ENCODE results near the gene C18orf63.

Gene C18orf63

GRCh38 chr18:74381621-74382295 is 66.1 kb downstream of the C18orf63 start:
- DNase-seq: no peak

DNA sequence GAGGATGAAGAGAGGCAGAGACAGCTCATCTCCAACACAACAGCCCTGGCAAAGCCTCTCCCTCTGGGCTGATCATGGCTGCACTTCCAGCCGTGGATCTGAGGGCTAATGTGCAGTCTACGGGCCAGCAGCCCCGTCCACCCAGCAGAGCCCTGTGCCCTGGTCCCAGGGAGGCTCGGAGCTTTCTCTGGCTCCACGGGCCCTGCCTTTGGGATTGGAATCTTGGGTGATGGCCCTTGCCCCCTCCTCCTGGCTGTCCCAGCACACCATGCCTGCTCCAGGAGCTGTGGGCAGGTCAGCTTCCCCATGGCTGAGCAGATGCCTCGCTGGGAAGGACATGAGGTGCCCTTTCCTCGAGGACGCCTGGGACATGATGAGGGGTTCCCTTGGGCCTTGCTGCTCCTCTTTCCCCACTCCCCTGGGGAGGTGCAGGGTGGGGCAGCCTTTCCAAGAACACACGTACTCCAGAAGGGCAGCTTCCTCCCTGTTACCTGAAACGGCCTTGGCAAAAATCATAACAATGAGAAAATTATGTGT is 66.9 kb downstream of the C18orf63 start:
- no peak for DNase-seq

DNA sequence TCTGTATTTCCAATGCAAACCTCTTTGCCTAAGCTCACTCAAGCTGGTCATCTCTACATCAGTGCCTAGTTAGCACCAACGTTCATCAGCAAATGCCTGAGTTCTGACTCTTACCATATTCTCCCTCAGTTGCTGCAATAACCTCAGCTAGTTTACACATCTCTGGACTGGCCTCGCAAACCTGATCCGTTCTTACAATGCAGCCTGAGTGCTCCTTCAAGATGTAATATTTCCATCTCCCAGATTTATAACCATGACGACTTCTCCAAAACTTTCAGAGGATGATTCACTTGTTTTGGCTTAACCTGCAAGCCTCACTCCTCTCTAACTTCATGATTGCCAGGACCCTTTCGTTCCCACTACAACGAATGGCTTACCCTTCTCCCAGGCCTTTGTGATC is 71.7 kb downstream of the C18orf63 start:
- no peak for DNase-seq

DNA sequence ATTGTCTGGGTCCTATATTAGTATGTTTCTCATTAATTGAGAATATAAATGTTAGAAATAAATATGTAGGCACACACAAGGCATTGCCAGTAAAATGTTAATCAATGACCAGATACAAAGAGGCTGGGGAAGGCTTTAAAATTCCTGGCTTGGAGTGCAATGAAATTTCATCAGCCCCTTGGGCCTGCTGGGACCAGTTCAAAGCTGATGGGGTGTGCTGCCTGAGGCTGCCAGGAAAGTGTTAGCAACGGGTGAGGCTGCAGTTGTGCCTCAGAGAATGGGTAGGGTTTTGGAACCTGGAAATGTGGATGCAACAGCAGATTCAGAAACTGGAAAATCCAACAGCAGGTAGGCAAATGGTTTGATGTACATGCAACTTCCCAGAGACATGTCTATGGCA is 72.6 kb downstream of the C18orf63 start:
- DNase-seq: no peak

DNA sequence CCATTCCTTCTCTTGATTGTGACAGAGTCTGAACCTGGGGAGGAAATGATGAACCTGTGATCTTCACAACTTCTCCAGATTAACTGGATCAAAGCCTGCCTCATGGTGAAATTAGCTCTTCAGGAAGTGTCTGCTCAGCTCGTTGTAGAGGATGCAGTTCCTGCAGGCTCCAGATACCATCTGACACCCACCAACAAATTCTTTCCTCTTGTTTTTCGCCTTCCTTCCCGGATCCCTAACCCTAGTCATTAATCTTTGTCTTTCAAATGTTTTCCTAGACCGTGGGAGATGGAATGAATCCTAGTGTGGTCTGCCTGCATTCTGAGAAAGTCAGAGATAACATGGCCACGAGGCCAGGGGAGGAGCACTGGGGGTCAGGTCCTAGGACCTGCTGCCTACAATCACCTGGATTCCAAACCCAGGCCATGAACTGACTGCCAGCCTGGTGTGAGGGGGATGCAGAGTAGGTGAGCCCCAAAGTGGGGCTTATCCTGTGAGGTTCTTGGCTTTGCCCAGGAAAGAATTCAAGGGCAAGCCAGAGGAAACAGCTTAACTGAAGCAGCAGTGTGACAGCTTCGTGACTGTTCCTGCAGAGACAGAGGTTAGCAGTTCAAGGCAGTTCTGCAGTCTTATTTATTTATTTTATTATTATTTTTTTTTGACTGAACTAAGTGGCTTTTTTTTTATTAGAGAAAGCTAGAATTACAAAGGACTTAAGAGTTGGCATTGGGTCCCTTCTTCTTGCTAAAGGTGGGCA is 73.7 kb downstream of the C18orf63 start:
- DNase-seq: no peak

DNA sequence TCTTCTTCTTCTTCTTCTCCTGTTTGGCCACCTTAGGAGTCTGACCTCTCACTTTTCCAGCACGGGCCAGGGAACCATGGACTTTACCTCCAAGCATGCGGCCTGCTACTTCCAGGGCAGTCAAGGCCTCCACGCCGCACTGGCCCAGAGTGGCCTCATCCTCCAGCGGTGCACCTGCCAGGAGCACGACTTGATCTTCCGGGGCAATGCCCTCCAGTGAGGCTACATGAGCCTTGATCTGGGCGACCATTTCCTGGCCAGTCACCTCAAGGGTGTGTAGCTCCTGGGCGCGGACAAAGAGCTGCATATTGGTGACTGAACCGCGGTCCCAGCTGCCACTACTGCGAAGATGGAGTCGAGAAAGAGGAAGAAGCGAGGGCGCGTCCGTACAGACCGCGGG is 74.4 kb downstream of the C18orf63 start:
- DNase-seq: no peak

- no peak for DNase-seq
These were observed 75.3 kb downstream of the C18orf63 start for GRCh38 chr18:74390900-74391299.

DNA sequence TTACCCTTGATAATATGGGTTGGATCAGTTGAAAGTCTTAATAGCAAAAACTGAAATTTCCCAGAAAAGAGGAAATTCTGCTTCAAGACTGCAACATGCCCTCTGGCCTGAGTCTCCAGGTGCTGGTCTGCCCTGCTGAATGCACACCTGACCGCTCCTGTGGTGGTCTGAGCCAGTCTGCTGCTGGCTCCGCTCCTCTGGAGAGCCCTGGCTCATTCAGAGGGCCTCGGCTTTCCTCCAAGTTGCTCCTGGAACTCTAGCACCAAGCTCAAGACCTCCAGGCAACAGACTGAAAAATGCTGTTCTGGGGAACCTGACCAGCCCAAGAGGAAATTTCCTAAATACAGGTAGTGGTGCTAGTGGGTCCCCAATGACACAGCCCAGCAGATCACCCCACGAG is 76.7 kb downstream of the C18orf63 start:
- DNase-seq: no peak

- no peak for DNase-seq
These were observed 79.4 kb downstream of the C18orf63 start for GRCh38 chr18:74395006-74395405.

GRCh38 chr18:74395648-74396154 is 80.1 kb downstream of the C18orf63 start:
- no peak for DNase-seq

- no peak for DNase-seq
These were observed 80.8 kb downstream of the C18orf63 start for GRCh38 chr18:74396171-74397169.

GRCh38 chr18:74397572-74397971 is 81.9 kb downstream of the C18orf63 start:
- DNase-seq: no peak

GRCh38 chr18:74399091-74399887 is 83.7 kb downstream of the C18orf63 start:
- no peak for DNase-seq

DNA sequence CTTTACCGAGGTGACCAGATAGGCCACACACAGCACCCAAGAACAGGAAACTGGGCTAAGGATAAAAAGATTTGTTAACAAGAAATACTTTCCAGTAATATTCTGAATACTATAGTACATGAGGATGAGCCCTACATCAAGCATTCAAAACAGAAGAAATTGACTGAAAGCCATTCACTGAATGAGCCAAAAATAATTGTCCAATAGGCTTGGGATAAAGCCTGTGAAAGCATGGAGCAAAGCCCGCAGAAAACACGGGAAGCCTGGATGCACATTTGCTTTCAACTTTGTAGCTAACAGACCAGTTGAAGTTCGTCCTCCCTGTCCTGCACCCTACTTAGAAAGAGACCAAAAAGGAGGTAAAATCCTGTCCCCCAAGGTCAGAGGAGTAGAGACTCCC is 85.2 kb downstream of the C18orf63 start:
- no peak for DNase-seq

DNA sequence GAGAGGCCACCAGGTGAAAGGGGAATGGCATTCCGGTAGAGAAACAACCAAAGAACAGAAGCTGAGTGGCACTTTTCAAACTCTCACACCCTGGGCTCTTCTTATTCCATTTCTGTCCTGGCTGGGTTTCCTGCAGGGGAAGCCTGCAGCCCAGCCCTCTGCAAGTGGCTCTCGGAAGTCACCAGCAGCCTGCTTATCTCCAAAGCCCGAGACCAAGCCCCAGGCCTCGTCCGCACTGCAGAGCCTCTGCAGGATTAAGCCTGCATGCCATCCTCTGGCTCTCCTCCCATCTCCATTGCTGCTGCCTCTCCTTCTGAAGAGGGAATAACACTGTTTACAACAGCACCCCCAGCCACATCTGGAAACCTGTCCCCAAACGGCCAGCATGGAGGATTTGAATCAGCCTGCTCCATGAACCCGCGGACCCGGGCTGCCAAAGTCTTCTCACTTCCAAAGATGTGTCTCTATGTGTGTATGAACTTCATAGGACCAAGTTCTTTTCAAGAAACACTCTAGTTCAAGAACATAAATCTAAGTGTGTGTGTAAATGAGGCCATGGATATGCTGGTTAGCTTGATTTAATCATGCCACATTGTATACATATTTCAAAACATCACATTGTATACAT is 87.3 kb downstream of the C18orf63 start:
- no peak for DNase-seq

GRCh38 chr18:74407888-74408287 is 92.2 kb downstream of the C18orf63 start:
- no peak for DNase-seq

Measured in stimulated activated naive CD4-positive, alpha-beta T cell treated with Interleukin-2 at 50 U/mL for 16 hours (primary cell).